ENCODE data around the gene DAB2IP. TPM values are rescaled to one million over a fixed set of nuclear protein-coding genes. Genes with fewer than 3 reads are reported as not detected.

DAB2IP gene
- total RNA-seq, 6 experiments from 2014 or later = 15.1 to 21.6 (median 19.0) TPM

DNA sequence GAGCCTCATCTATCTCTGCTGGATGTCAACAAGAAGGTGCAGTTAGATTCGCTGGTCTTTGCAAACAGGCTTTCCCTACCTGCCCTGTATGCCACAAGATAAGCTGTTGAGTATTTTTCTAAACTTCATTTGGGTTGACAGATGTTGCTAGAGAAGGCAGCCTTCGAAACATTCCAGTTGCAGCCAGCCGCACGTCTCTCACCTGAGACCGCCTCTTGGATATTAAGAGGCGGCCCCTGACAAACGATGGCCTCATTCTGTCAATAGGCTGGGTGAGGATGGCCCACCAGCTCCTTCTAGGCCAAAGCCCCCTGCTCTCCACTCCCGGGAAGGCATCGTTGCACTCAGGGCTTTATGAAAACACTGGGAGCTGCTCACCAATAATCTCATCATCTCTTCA is 181.6 kb downstream of the DAB2IP start:
- no peaks in the 10 kb centered on the region for H3K27me3 ChIP-seq
- intact Hi-C loops (cut with DNase I) = no loop called here
- H3K36me3 ChIP-seq = no peaks in the 10 kb centered on the region
- ATAC-seq = no peak
- WGBS (ENCODE audit: insufficient coverage, low coverage, low lambda C conversion rate, missing lambda C conversion rate) = 96% methylated on average over 5 of the region's 9 CpGs
- H3K4me3 ChIP-seq = no peak overlapping the region
- H3K9me3 ChIP-seq = no peaks in the 10 kb centered on the region
- DNase-seq = peak in 1 of 3 donors; percentile 24
- H3K4me1 ChIP-seq = no peaks in the 10 kb centered on the region
- H3K27ac ChIP-seq = no peak overlapping the region
- TF ChIP-seq, protein P1, sequence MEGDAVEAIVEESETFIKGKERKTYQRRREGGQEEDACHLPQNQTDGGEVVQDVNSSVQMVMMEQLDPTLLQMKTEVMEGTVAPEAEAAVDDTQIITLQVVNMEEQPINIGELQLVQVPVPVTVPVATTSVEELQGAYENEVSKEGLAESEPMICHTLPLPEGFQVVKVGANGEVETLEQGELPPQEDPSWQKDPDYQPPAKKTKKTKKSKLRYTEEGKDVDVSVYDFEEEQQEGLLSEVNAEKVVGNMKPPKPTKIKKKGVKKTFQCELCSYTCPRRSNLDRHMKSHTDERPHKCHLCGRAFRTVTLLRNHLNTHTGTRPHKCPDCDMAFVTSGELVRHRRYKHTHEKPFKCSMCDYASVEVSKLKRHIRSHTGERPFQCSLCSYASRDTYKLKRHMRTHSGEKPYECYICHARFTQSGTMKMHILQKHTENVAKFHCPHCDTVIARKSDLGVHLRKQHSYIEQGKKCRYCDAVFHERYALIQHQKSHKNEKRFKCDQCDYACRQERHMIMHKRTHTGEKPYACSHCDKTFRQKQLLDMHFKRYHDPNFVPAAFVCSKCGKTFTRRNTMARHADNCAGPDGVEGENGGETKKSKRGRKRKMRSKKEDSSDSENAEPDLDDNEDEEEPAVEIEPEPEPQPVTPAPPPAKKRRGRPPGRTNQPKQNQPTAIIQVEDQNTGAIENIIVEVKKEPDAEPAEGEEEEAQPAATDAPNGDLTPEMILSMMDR (IDR thresholded peaks at IDR 0.05) = no peak

Other genes with a start within 250 kb of the DAB2IP start
- gene GGTA1, start 151.8 kb upstream of the DAB2IP start, total RNA-seq = 1 to 10 TPM in 5 of 6 experiments, under 1 TPM in 1; 0.43 to 3.5 (median 1.5) TPM